ENCODE results near the gene TIRAP. TPM values are rescaled to one million over a fixed set of nuclear protein-coding genes. Genes with fewer than 3 reads are reported as not detected.

The TIRAP gene
- polyA plus RNA-seq, 1 of the 3 experiments (the other 2 are of a cell fraction): 5.5 TPM

DNA sequence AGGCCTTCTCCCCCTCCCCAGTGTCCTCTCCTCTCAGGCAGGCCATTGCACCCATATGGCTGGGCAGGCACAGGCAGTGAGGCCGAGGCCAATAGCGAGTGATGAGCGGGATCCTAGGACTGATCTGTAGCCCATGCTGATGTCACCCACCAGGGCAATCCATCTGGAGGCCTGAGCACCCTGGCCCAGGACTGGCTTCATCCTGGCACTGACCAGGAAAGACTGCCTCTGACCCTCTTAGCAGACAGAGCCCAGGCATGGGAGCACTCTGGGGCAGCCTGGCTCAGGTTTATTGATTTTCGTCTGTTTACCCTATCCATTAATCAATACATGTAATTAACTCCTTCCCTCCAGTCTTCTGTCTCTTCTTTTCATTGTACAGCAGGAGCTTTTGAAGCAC is 5.1 kb upstream of the TIRAP start:
- Histone ChIP-seq H4K20me1 (ENCODE audit: insufficient read depth) (no peaks in the 10 kb centered on the region), H3K4me1 (ENCODE audit: control insufficient read depth in 1 of 2, insufficient read depth in 2 of 2, low read depth in 1 of 2, low read length in 1 of 2) (peaks cover 0 to 10% of the 10 kb centered on the region in 2 experiments; a peak in 1 of 4 replicates), H3K9me2 (no peaks in the 10 kb centered on the region), H2AFZ (ENCODE audit: low read depth) (no peak overlapping the region), H3K9ac (no peak overlapping the region), H3F3A (replicated peaks; ENCODE audit: insufficient read depth) (peaks cover 5% of the 10 kb centered on the region), H3K36me3 (replicated peaks in 1 of 2; ENCODE audit: control insufficient read depth in 1 of 2, insufficient read depth in 2 of 2, low read length in 1 of 2) (peaks cover 14 to 39% of the 10 kb centered on the region in 2 experiments), H3K4me3 (ENCODE audit: low read depth in 2 of 2, low read length in 1 of 2) (no peak overlapping the region), H3K79me2 (ENCODE audit: insufficient read depth) (peaks cover 3% of the 10 kb centered on the region; the same call in 1 of the 2 replicates), H3K27ac (ENCODE audit: low read depth in 2 of 2, low read length in 1 of 2) (no peak overlapping the region), H3K9me3 (no peaks in the 10 kb centered on the region), H3K4me2 (no peak overlapping the region), H3K27me3 (ENCODE audit: insufficient read depth) (no peaks in the 10 kb centered on the region)
- TF ChIP-seq GABPA (IDR thresholded peaks at IDR 0.05; ENCODE audit: low read depth): no peak
- TF ChIP-seq, protein P1, sequence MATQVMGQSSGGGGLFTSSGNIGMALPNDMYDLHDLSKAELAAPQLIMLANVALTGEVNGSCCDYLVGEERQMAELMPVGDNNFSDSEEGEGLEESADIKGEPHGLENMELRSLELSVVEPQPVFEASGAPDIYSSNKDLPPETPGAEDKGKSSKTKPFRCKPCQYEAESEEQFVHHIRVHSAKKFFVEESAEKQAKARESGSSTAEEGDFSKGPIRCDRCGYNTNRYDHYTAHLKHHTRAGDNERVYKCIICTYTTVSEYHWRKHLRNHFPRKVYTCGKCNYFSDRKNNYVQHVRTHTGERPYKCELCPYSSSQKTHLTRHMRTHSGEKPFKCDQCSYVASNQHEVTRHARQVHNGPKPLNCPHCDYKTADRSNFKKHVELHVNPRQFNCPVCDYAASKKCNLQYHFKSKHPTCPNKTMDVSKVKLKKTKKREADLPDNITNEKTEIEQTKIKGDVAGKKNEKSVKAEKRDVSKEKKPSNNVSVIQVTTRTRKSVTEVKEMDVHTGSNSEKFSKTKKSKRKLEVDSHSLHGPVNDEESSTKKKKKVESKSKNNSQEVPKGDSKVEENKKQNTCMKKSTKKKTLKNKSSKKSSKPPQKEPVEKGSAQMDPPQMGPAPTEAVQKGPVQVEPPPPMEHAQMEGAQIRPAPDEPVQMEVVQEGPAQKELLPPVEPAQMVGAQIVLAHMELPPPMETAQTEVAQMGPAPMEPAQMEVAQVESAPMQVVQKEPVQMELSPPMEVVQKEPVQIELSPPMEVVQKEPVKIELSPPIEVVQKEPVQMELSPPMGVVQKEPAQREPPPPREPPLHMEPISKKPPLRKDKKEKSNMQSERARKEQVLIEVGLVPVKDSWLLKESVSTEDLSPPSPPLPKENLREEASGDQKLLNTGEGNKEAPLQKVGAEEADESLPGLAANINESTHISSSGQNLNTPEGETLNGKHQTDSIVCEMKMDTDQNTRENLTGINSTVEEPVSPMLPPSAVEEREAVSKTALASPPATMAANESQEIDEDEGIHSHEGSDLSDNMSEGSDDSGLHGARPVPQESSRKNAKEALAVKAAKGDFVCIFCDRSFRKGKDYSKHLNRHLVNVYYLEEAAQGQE (IDR thresholded peaks at IDR 0.05; ENCODE audit: low read depth, low read length): no peak
- no peak for TF ChIP-seq TAF1 (IDR thresholded peaks at IDR 0.05; ENCODE audit: borderline replicate concordance, low read depth, low read length)
- no peak for TF ChIP-seq TCF12 (IDR thresholded peaks at IDR 0.05)
- TF ChIP-seq RCOR1 (IDR thresholded peaks at IDR 0.05; ENCODE audit: low read length): no peak
- TF ChIP-seq, protein P2, sequence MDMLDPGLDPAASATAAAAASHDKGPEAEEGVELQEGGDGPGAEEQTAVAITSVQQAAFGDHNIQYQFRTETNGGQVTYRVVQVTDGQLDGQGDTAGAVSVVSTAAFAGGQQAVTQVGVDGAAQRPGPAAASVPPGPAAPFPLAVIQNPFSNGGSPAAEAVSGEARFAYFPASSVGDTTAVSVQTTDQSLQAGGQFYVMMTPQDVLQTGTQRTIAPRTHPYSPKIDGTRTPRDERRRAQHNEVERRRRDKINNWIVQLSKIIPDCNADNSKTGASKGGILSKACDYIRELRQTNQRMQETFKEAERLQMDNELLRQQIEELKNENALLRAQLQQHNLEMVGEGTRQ (IDR thresholded peaks at IDR 0.05; ENCODE audit: borderline replicate concordance, low read depth, low read length): no peak
- TF ChIP-seq, protein P3, sequence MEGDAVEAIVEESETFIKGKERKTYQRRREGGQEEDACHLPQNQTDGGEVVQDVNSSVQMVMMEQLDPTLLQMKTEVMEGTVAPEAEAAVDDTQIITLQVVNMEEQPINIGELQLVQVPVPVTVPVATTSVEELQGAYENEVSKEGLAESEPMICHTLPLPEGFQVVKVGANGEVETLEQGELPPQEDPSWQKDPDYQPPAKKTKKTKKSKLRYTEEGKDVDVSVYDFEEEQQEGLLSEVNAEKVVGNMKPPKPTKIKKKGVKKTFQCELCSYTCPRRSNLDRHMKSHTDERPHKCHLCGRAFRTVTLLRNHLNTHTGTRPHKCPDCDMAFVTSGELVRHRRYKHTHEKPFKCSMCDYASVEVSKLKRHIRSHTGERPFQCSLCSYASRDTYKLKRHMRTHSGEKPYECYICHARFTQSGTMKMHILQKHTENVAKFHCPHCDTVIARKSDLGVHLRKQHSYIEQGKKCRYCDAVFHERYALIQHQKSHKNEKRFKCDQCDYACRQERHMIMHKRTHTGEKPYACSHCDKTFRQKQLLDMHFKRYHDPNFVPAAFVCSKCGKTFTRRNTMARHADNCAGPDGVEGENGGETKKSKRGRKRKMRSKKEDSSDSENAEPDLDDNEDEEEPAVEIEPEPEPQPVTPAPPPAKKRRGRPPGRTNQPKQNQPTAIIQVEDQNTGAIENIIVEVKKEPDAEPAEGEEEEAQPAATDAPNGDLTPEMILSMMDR (IDR thresholded peaks at IDR 0.05): no peak
- TF ChIP-seq EP300 (IDR thresholded peaks at IDR 0.05; ENCODE audit: borderline replicate concordance in 1 of 2, low read depth in 1 of 2, low read length in 1 of 2): no peak
- TF ChIP-seq NRF1 (IDR thresholded peaks at IDR 0.05; ENCODE audit: low read depth, low read length): no peak
- TF ChIP-seq RFX5 (IDR thresholded peaks at IDR 0.05; ENCODE audit: low read length): no peak
- DNase-seq: no peak
- POLR2A ChIA-PET: no interaction called here
- 99% methylated on average over 4 of the region's 4 CpGs for WGBS (ENCODE audit: low lambda C conversion rate)
- CTCF ChIA-PET: no interaction called here

DNA sequence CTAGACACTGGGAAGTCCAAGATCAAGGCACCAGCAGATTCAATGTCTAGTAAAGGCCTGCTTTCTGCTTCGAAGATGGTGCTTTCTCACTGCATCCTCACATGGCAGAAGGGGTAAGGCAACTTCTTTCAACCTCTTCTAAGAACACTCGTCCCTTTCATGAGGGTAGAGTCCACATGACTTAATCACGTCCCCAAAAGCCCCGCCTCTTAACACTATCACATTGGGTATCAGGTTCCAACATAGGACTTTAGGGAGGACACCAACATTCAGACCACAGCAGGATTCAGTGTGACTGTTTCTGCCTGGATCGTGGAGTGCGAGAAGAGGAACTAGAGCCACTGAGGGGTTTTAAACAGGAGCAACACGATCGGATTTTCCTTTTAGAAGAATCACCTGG is 3.7 kb upstream of the TIRAP start:
- CTCF ChIA-PET: no interaction called here
- H3K36me3 ChIP-seq (replicated peaks in 1 of 2; ENCODE audit: control insufficient read depth in 1 of 2, insufficient read depth in 2 of 2, low read length in 1 of 2): peaks cover 12 to 27% of the 10 kb centered on the region in 2 experiments
- 94% methylated on average over 8 of the region's 8 CpGs for WGBS (ENCODE audit: low lambda C conversion rate)
- TF ChIP-seq CHD2 (IDR thresholded peaks at IDR 0.05; ENCODE audit: low read length, partially characterized antibody) (no peak), JUND (IDR thresholded peaks at IDR 0.05) (no peak), FOXJ3 (CRISPR knock-in tag; IDR thresholded peaks at IDR 0.05) (no peak), NRF1 (IDR thresholded peaks at IDR 0.05; ENCODE audit: low read depth, low read length) (no peak), SMC3 (IDR thresholded peaks at IDR 0.05; ENCODE audit: low read depth, low read length) (no peak), FOXM1 (IDR thresholded peaks at IDR 0.05; ENCODE audit: low read depth) (no peak), RFX5 (IDR thresholded peaks at IDR 0.05; ENCODE audit: low read length) (no peak)
- TF ChIP-seq, protein P4, sequence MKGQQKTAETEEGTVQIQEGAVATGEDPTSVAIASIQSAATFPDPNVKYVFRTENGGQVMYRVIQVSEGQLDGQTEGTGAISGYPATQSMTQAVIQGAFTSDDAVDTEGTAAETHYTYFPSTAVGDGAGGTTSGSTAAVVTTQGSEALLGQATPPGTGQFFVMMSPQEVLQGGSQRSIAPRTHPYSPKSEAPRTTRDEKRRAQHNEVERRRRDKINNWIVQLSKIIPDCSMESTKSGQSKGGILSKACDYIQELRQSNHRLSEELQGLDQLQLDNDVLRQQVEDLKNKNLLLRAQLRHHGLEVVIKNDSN (IDR thresholded peaks at IDR 0.05; ENCODE audit: borderline replicate concordance, low read depth): no peak
- TF ChIP-seq, protein P5, sequence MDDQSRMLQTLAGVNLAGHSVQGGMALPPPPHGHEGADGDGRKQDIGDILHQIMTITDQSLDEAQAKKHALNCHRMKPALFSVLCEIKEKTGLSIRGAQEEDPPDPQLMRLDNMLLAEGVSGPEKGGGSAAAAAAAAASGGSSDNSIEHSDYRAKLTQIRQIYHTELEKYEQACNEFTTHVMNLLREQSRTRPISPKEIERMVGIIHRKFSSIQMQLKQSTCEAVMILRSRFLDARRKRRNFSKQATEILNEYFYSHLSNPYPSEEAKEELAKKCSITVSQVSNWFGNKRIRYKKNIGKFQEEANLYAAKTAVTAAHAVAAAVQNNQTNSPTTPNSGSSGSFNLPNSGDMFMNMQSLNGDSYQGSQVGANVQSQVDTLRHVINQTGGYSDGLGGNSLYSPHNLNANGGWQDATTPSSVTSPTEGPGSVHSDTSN (IDR thresholded peaks at IDR 0.05): no peak
- TF ChIP-seq, protein P6, sequence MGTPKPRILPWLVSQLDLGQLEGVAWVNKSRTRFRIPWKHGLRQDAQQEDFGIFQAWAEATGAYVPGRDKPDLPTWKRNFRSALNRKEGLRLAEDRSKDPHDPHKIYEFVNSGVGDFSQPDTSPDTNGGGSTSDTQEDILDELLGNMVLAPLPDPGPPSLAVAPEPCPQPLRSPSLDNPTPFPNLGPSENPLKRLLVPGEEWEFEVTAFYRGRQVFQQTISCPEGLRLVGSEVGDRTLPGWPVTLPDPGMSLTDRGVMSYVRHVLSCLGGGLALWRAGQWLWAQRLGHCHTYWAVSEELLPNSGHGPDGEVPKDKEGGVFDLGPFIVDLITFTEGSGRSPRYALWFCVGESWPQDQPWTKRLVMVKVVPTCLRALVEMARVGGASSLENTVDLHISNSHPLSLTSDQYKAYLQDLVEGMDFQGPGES (IDR thresholded peaks at IDR 0.05; ENCODE audit: low read depth, low read length): no peak

More for the DNA sequence above, 3.7 kb upstream of the TIRAP start:
- DNase-seq: no peak
- no peak overlapping the region for H3K27ac ChIP-seq (ENCODE audit: low read depth in 2 of 2, low read length in 1 of 2)
- no peak overlapping the region for H3K4me3 ChIP-seq (ENCODE audit: low read depth in 2 of 2, low read length in 1 of 2)
- no peak overlapping the region for H3K4me2 ChIP-seq
- no peak overlapping the region for H3K9ac ChIP-seq
- H3K79me2 ChIP-seq (ENCODE audit: insufficient read depth): peaks cover 12% of the 10 kb centered on the region; the same call in 1 of the 2 replicates
- POLR2A ChIA-PET: no interaction called here
- H3K4me1 ChIP-seq (ENCODE audit: control insufficient read depth in 1 of 2, insufficient read depth in 2 of 2, low read depth in 1 of 2, low read length in 1 of 2): peaks cover 0 to 13% of the 10 kb centered on the region in 2 experiments; a peak in 1 of 4 replicates
- H4K20me1 ChIP-seq (ENCODE audit: insufficient read depth): no peaks in the 10 kb centered on the region
- no peaks in the 10 kb centered on the region for H3K27me3 ChIP-seq (ENCODE audit: insufficient read depth)
- H3K9me3 ChIP-seq: no peaks in the 10 kb centered on the region
- no peaks in the 10 kb centered on the region for H3K9me2 ChIP-seq
- H3F3A ChIP-seq (replicated peaks; ENCODE audit: insufficient read depth): peaks cover 8% of the 10 kb centered on the region
- no peak overlapping the region for H2AFZ ChIP-seq (ENCODE audit: low read depth)
